Adrenal gland (tissue), 12 donors: Measurements from ENCODE around the gene ZNF516. TPM values are rescaled to one million over a fixed set of nuclear protein-coding genes. Genes with fewer than 3 reads are reported as not detected.

Experiments used
- DNase-seq, 7 donors: peaks; one replicate each; pipeline ENCODE4 v3.0.0-alpha.2; 2019 to 2020
- H3K27ac ChIP-seq, 5 donors: fragments of 200-600 bp; sonication (generic) in 4 of 5; 1 replicate in 3 of 5; 2 replicates in 2 of 5; pipeline versions ENCODE4 v1.5.1 to v1.8.0; 2016 to 2020; ENCODE audit warnings: mild to moderate bottlenecking in 1 of 5
- H3K27me3 ChIP-seq: fragments of 200-600 bp; 2 replicates; pipeline ENCODE4 v1.8.0; 2021
- H3K36me3 ChIP-seq, 2 donors: fragments of 200-600 bp; replicated peaks in 1 of 2; 1 replicate in 1 of 2; 2 replicates in 1 of 2; pipeline versions ENCODE4 v1.5.1 to v1.8.0; 2018 to 2022
- H3K4me1 ChIP-seq, 2 donors: fragments of 200-600 bp; replicated peaks in 1 of 2; 1 replicate in 1 of 2; 2 replicates in 1 of 2; pipeline versions ENCODE4 v1.5.1 to v1.8.0; 2018 to 2021
- H3K4me3 ChIP-seq, 4 donors: fragments of 200-600 bp; sonication (generic) in 3 of 4; one replicate each; pipeline ENCODE4 v1.5.1; 2016 to 2018
- H3K9me3 ChIP-seq, 3 donors: fragments of 200-600 bp; sonication (generic) in 1 of 3; replicated peaks in 1 of 3; 1 replicate in 2 of 3; 2 replicates in 1 of 3; pipeline versions ENCODE4 v1.5.1 to v1.8.0; 2016 to 2021
- POLR2A ChIP-seq, 2 donors: fragments of 450-650 bp; IDR thresholded peaks; one replicate each; pipeline ENCODE4 v1.6.1; 2017; ENCODE audit warnings: antibody characterized with exemption in 2 of 2, mild to moderate bottlenecking in 2 of 2, moderate library complexity in 1 of 2
- WGBS, 4 donors: extraction: QIAGEN DNeasy Blood & Tissue Kit in 2 of 4; methylation state at CpG; one replicate each; pipeline versions ENCODE4 v1.1.5 to v1.1.7; 2013 to 2017; 5-methylcytosine and 5-hydroxymethylcytosine counted together
- intact Hi-C, 2 donors: fragments of 100-400 bp; cut with DNase I; formaldehyde crosslinking; loops; one replicate each; pipeline versions ENCODE4 v1.14.1 to v1.15.0; 2022 to 2023
- polyA plus RNA-seq, 3 donors: library from polyadenylated mRNA; stranded (reverse); fragments of 200-250 nt in 2 of 3; fragments of 350-450 nt in 1 of 3; fragmentation: Illumina TruSeq in 1 of 3; extraction: RNeasy Lipid Tissue Mini Kit (QIAGEN cat#74804) in 1 of 3; gene quantifications; one replicate each; pipeline ENCODE4 v1.2.3, GENCODE V29; 2013 to 2014
- total RNA-seq, 9 donors: library from RNA; depleted of rRNA in 4 of 9; stranded (reverse); fragments of >200 nt in 4 of 9; fragments of 120-200 nt in 1 of 9; fragmentation: NEBNext Ultra II Directional in 1 of 9; extraction: Animal tissue kit (Norgen Biotek cat#: 25700) in 1 of 9; gene quantifications; one replicate each; pipeline versions ENCODE4 v1.1.0 to v1.2.4, GENCODE V29; 2013 to 2023
- TF ChIP-seq, protein P1 (sequence below), 6 experiments: fragments of 450-650 bp in 4 of 6; fragments of 200-600 bp in 2 of 6; sonication (generic) in 1 of 6; IDR thresholded peaks; 1 replicate in 5 of 6; 2 replicates in 1 of 6; pipeline versions ENCODE4 v1.5.1 to v1.8.0; 2016 to 2021; ENCODE audit warnings: antibody characterized with exemption in 6 of 6, mild to moderate bottlenecking in 2 of 6, moderate library complexity in 1 of 6
- donor health status: healthy with polysubstance abuse.
- donor health status: Bipolar disorder and iron deficiency.
- donor health status: DM: yes; HTN: yes; CAD: no.
- donor health status: DM: no; HTN: no; CAD: no.
- donor health status: DM: no; HTN: no; CAD: no.
- donor health status: DM: yes; HTN: yes; CAD: no.

ZNF516 gene
- total and polyA plus RNA-seq, 12 donors: 8.6 to 60.1 (median 31.0) TPM

DNA sequence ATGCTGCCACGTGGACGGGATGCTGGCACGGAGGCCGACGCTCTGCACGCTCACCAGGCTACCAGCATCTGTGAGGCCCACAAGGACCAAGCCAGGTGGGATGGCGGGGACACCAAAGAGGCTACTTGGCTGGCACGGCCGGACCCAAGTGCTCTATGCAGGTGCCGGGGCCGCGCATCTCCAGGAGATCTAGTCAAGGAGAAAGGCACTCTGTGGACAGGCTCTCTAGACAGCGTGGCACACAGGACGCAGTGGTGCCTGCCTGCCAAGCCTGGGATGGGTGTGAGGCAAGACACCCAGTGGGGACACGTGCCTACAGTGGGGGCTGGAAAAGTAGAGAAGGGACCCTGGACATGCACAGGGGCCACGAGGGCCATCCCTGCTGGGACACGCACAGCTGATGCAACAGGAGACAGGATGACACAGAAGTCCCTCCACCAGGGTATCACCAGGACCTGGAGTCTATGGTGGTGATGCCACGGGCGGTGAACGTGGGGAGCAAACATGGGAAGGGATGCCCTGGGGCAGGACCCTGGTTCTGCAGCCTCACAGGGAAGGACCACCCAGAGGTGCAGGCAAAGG lies 28.5 kb downstream of the ZNF516 start:
- H3K36me3 ChIP-seq: no peaks in the 10 kb centered on the region
- intact Hi-C loops: no loop called here
- H3K27me3 ChIP-seq: no peaks in the 10 kb centered on the region
- WGBS, 4 donors: 86 to 93% (median 89%) methylated on average over 12 to 20 of the region's 20 CpGs
- no peak for TF ChIP-seq POLR2A (IDR thresholded peaks at IDR 0.05)
- TF ChIP-seq, protein P1, sequence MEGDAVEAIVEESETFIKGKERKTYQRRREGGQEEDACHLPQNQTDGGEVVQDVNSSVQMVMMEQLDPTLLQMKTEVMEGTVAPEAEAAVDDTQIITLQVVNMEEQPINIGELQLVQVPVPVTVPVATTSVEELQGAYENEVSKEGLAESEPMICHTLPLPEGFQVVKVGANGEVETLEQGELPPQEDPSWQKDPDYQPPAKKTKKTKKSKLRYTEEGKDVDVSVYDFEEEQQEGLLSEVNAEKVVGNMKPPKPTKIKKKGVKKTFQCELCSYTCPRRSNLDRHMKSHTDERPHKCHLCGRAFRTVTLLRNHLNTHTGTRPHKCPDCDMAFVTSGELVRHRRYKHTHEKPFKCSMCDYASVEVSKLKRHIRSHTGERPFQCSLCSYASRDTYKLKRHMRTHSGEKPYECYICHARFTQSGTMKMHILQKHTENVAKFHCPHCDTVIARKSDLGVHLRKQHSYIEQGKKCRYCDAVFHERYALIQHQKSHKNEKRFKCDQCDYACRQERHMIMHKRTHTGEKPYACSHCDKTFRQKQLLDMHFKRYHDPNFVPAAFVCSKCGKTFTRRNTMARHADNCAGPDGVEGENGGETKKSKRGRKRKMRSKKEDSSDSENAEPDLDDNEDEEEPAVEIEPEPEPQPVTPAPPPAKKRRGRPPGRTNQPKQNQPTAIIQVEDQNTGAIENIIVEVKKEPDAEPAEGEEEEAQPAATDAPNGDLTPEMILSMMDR (IDR thresholded peaks at IDR 0.05): no peak
- no peak overlapping the region for H3K27ac ChIP-seq
- H3K4me3 ChIP-seq: no peak overlapping the region
- H3K4me1 ChIP-seq: peaks cover 7 to 23% of the 10 kb centered on the region in 2 donors
- peak in 1 of 7 donors; percentile 12 for DNase-seq
- H3K9me3 ChIP-seq: no peaks in the 10 kb centered on the region

DNA sequence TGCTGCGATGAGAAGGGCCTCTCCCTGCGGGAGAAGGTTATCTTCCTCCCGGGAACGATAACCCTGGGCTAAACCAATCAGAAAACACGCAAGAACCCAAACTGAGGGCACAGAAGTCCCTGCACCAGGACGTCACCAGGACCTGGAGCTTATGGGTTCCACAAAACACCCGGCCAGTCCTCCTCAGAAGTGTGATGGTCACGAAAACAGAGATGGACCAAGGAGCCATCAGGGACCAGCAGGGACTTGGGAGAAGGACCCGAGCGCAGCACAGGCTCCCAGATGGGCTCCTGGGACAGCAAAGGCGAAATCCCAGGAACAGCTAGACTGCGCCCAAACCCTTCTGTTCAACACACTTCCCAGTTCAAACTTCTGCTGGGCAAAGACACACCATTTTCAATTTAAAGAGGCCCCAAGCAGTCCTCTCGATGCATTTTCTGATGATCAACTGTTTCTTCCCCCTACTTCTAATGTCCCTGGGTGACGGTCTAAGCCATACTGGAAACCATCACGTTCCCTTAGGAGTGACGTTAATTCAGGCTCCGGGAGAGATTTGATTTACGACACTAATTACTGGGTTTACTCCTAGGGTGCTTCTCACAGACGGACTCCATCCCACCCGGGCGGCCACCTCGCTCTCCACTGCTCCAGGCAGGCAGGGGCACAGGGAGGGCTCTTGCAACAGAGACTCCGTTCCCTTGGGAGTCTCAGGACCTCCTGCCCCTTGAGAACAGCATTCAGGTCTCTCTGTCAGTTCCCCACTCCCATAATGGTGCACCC lies 29.2 kb downstream of the ZNF516 start:
- Histone ChIP-seq H3K27me3 (no peaks in the 10 kb centered on the region), H3K27ac (no peak overlapping the region), H3K4me1 (peaks cover 7 to 23% of the 10 kb centered on the region in 2 donors), H3K36me3 (no peaks in the 10 kb centered on the region), H3K4me3 (no peak overlapping the region), H3K9me3 (no peaks in the 10 kb centered on the region)
- intact Hi-C loops: no loop called here
- DNase-seq: no peak
- WGBS, 4 donors: 85 to 91% (median 90%) methylated on average over 22 to 23 of the region's 23 CpGs
- TF ChIP-seq POLR2A (IDR thresholded peaks at IDR 0.05): no peak
- TF ChIP-seq, protein P1 (IDR thresholded peaks at IDR 0.05): no peak

DNA sequence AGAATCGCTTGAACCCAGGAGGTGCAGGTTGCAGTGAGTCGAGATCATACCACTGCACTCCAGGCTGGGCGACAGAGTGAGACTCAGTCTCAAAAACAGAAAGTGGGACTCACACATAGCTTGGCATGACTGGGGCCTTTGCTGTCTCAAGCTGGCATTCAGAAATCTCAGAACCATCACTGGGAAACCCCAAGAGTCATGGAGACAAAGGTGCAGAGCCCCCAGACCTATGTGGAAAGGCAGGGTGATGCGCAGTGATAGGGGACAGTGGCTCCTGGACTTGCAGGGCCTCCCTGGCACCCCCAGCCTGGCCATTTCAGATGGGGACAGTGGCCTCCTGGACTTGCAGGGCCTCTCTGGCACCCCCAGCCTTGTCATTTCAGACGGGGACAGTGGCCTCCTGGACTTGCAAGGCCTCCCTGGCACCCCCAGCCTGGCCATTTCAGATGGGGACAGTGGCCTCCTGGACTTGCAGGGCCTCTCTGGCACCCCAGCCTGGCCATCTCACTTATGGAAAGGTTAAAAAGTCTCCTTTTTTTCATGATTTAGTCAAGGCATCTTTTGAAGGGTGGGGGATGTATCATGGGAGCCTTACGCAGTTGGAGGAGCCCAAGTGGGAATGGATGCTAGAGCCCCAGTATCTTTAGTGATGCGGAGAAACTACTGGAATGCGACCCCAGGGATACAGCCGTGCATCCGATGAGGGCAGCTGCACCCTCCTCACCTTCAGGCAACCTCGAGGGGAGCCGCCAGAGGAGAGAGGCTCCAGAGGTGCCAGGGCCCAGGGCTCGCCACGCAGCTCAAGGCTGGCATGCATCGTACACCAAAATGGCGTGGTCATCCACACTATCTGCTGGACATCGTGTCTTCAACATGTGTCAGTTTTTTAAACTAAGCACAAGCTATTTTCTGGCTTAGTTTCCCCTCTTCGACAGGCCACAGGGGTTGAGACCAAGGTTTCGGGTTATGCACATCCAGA lies 30.5 kb downstream of the ZNF516 start:
- Histone ChIP-seq H3K27ac (no peak overlapping the region), H3K4me3 (no peak overlapping the region), H3K9me3 (no peaks in the 10 kb centered on the region), H3K4me1 (peaks cover 9 to 33% of the 10 kb centered on the region in 2 donors), H3K36me3 (no peaks in the 10 kb centered on the region), H3K27me3 (no peaks in the 10 kb centered on the region)
- intact Hi-C loops: no loop called here
- 92 to 97% (median 93%) methylated on average over 15 to 19 of the region's 19 CpGs for WGBS, 4 donors
- DNase-seq: peak in 1 of 7 donors; percentile 11
- no peak for TF ChIP-seq POLR2A (IDR thresholded peaks at IDR 0.05)
- TF ChIP-seq, protein P1 (IDR thresholded peaks at IDR 0.05): no peak

DNA sequence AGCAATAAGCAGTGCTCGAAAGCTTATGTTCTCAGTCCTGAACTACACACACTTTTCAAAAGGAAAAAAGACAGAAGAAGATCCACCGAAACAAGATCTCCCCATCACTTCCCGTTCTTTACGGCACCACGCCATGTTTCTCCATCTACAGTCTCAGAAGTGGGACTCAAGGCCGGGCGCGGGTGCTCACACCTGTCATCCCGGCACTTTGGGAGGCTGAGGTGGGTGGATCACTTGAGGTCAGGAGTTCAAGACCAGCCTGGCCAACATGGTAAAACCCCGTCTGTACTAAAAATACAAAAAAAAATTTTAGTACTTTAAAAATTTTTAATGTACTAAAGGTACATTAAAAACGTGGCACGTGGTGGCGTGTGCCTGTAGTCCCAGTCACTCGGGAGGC lies 31.2 kb downstream of the ZNF516 start:
- H3K4me1 ChIP-seq: peaks cover 14 to 33% of the 10 kb centered on the region in 2 donors
- no peaks in the 10 kb centered on the region for H3K9me3 ChIP-seq
- H3K4me3 ChIP-seq: no peak overlapping the region
- DNase-seq: no peak
- intact Hi-C loops: no loop called here
- H3K27ac ChIP-seq: no peak overlapping the region
- 92 to 95% (median 92%) methylated on average over 14 of the region's 14 CpGs for WGBS, 4 donors
- TF ChIP-seq, protein P1 (IDR thresholded peaks at IDR 0.05): no peak
- TF ChIP-seq POLR2A (IDR thresholded peaks at IDR 0.05): no peak
- no peaks in the 10 kb centered on the region for H3K27me3 ChIP-seq
- no peaks in the 10 kb centered on the region for H3K36me3 ChIP-seq
